Measurements from ENCODE around the gene CHRD. TPM values are rescaled to one million over a fixed set of nuclear protein-coding genes. Genes with fewer than 3 reads are reported as not detected.

The CHRD gene
- total RNA-seq, 1 donor from 2014 or later, result not detected

DNA sequence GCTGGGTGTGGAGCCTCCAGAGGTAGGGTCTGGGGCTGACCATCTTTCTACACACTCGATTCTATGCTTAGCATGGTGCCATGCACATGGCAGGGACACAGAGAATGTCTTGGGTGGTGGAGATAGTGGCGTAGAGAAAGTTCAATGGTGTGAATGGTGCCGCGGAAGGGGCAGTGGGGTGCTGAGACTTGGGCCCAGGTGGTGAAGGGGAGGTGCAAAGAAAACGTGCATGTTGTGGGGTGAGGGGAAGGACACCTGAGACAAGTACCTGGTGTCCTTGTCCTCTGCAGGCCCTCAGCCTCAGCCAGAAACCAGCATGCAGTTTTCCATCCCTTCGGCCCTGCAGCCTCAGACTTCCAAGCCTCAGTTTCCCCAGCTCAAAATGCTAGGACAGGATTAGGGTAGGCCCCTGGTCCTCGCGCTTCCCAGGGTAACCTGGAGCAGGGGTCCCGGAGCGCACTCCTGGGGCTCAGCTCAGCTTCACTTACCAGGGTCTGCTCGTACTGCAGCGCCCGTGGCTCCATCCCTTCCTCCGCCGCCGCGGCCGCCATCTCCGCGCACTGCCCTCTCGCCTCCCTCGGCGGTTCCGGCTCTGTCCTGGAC is 18.8 kb upstream of the CHRD start:
- intact Hi-C loops (cut with micrococcal nuclease), result loop anchor here (5.0 kb wide), 1 partner anchor 351 kb away; the partner anchor contains the start of gene MAGEF1

DNA sequence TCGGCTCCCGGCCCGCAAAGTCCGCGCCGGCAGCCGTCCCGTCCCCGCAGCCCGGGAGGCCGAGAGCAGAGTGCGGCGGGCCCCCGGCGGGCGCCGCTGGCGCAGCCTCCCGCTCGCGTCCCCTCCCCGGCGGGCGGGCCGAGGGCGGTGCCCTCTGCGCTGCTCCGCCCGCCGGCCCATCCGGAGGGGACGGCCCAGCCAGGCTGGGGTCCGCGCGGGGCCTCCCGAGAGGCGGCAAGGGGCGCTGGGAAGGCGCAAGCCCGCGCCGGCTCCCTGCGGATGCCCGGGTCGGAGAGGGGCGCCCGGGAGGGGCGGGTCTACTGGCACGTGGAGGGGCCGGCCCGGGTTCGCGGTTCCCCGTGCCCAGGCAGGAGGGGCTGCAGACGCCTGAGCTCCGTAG is 18.3 kb upstream of the CHRD start, which contains the start of the genes CLCN2 and POLR2H:
CLCN2 (minus strand) TSS at position 74 of the 400 bp plus-strand sequence. CDS start 126 bp downstream, outside the sequence.
POLR2H (plus strand) TSS at position 179 of the 400 bp plus-strand sequence. CDS start 1,783 bp downstream, outside the sequence.
- intact Hi-C loops (cut with micrococcal nuclease), result loop anchor here (5.0 kb wide), 1 partner anchor 351 kb away; the partner anchor contains the start of gene MAGEF1

DNA sequence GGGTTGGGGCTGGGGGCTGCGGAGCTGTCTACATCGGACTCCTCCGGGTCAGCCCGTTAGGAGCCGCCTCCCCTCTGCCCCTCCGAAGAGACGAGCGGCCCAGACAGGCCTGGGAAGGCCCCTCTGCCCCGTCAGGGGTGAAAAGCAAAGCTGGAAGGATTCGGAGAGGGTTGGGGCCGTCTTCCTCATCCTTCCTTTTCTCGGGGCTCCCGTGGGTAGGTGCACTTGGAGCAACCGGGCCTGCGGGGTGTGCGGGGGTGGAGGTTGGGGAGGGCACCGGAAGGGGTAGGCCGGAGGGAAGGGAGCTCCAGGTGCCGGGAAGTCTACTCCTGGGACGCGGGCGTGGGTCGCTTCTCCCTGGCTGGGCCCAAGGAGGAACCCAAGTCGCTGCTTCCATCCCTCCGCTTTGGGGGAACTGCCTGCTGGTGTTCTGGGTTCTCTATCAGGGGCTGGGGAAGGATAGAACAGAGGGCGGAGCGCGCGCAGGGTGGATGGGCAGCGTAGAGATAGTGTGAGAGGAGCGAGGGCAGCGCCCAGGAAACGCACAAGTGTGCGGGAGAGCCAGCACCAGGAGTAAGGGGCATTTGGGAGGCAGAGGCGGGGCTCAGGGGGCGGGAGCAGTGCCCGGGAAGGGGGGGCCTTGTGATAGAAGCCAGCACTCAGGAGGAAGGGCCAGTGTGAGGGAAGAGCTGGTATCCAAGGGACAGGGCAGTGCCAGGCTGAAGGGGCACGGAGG is 17.8 kb upstream of the CHRD start:
- intact Hi-C loops (cut with micrococcal nuclease), result loop anchor here (2.0 to 5.0 kb wide), 5 partner anchors 151 to 1569 kb away; partner anchors contain the start of genes ATP11B, MAGEF1 and PARL

DNA sequence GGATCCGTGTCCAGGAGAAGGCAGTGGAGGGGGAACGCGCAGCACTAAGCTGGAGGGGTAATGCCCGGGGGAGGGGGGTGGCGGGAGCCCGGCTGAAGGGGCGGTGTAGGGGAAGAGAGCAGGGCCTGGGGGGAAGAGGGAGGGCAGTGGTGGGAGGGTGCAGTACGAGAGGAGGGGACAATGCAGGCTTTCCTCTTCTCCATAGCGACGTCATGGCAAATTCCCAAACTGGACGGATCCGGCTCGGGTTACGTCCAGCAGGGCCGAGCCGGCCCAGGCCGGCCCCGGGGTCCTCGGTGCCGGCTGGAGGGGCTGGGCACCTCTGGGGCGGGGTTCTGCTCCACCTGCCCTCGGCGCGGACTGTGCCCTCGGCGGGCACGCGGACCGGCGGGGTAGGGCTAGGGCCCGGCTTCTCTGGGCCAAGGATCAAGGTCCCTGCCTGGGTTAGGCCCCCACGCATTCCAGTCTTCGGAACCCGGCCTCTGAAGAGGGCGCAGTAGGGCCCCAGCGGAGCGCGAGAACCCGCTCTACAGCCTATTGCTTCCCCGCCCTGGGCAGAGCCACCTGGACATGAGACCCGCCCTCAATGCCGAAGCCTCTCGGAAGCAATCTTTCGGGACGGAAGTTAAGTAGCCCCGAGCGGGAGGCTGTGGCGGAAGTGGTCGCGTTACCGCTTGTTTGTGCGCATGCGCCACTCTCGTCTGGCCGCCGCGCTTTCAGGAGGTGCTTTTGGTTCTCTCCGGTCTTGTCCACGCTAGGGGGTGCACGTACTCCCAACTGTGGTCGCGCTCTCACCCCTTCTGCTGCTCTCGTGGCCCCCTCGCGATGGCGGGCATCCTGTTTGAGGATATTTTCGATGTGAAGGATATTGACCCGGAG is 16.9 kb upstream of the CHRD start:
- intact Hi-C loops (cut with micrococcal nuclease), result loop anchor here (1.0 to 5.0 kb wide), 16 partner anchors 28 to 1570 kb away; partner anchors contain the start of genes ABCC5, ABCF3, AP2M1 and ATP11B

DNA sequence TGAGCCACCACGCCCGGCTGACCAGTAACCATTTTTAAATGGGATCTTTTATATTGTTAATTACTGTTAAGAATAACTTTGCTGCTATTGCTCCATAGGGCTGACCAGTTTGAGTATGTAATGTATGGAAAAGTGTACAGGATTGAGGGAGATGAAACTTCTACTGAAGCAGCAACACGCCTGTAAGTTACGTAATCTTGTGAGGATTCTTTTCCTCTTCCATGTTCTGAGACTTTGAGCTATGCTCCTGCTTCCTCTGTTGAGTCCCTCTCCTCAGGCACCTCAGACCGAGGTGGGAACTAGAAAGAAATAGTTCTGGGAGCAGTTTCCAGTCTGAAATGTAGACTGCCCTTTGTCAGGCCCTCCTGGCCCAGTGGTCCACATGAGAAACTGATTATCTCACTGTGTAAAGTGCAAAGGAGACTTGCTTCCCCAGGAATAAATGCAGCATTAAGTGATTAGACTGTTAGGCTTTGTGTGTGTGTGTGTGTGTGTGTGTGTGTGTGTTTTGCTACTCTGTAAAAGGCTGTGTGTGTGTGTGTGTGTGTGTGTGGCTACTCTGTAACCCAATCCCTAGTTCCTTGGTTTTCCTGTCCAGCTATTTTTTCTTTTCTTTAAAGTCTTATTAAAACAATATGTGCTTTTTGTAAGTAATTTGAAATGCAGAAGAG is 13.1 kb upstream of the CHRD start:
- intact Hi-C loops (cut with micrococcal nuclease), result no loop called here

DNA sequence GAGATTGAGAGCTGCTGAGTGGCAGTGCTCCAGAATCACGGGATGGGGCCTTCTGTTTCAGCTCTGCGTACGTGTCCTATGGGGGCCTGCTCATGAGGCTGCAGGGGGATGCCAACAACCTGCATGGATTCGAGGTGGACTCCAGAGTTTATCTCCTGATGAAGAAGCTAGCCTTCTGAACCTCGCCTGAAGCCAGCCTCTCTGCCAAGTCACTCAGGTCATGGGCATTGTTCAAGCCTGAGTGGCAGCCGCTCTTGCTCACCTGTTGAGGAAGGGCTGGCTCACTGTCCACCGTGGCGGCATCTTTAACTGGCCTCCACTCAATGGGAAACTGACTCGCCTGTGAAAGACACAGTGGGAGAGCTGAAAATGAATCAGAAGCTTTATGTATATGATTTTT is 11.7 kb upstream of the CHRD start:
- intact Hi-C loops (cut with micrococcal nuclease), result no loop called here

DNA sequence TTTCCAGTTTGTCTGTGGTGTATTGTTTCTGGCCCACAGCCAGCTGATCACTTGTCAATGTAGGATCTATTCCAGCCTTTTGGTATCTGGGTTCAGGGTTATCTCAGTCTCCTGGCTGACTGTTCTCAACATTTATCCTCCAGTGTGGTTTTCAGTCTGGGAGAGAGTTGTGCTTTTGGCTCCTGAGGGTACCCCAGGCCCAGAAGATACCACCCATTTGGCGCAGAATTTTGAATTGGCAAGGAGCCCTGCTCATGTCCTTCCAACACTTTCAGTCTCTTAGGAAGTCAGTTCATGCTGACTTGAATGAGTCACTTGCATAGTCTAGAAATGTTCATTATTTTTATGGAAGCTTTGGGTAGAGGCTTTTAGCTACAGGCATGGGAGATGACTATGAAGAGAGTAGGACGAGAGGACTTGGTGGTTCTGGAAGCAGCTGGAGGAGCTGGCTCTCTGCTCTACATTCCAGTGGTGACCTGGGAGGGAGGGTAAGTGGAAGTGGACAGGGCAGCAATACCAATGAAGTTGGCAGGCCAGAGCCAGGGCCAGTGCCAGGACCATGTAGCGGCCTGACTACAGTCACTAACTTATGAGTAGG is 11.2 kb upstream of the CHRD start:
- intact Hi-C loops (cut with micrococcal nuclease), result no loop called here

DNA sequence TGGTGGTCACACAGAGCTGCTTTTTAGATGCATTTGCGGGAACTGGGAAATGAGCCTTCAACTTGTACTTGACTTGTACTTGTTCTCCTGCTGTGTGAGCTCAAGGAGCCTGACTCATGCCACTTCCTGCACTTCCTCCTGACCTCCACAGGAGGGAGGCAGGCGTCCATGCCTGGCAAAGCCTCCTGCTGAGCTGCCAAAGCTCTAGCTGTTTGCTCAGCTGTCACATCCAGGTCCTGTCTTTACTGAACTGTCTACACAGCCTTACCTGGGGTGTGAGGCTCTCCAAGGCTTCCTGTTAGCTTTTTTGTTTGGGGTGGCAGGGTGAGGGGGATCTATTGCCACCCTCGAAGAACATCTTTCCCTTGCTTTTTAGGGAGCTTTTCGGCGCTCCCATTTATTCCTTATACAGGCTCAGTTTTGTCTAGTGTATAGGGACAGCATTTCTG is 8.3 kb upstream of the CHRD start:
- intact Hi-C loops (cut with micrococcal nuclease), result loop anchor here (1.0 to 5.0 kb wide), 5 partner anchors 47 to 406 kb away; no protein-coding TSS in a partner anchor

DNA sequence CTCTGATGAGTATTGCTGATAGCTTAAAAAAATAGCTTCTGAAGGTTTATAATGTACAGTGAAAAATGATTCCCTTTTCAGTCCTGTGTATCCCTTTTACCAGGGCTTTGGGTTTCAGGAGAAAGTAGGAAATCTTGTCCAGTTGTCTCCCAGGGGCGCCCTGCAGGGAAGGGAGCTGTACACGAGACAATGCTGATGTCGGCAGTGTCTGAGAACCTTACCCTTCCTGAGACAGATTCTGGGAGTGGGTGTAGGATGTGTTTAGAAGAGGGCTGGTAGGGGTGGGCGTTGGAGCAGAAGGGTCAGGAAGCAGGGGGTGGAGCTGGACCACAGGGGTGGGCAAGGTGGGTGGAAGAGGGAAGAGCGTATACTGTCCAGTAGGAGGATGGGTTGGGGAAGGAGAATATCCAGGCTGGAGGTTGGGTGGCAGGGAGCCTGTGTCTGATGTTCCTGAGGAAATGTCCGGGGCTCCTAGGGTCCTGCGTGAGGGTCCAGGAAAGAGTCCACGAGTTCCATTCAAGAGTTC is 7.5 kb upstream of the CHRD start:
- intact Hi-C loops (cut with micrococcal nuclease), result loop anchor here (5.0 kb wide), 1 partner anchor 405 kb away; no protein-coding TSS in a partner anchor

DNA sequence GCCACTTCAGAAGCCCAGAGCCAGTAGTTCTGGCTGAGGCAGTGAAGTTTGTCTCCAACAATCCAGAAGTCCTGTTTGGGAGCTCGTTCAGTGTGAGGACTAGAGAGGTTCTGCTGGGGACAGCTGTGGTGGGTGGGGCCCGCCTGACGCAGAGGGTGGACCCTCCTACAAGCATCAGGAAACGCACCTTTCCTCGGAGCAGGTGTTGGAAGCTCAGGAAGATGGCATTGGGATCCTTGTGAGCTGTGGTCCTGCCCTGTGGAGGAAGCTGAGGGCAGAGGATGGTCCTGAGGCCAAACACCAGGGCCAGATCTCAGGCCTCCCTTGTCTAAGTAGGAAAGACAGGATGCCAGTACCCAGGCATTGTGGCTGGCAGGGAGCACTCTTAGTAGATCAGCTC is 6.9 kb upstream of the CHRD start:
- intact Hi-C loops (cut with micrococcal nuclease), result loop anchor here (5.0 kb wide), 1 partner anchor 404 kb away; no protein-coding TSS in a partner anchor

DNA sequence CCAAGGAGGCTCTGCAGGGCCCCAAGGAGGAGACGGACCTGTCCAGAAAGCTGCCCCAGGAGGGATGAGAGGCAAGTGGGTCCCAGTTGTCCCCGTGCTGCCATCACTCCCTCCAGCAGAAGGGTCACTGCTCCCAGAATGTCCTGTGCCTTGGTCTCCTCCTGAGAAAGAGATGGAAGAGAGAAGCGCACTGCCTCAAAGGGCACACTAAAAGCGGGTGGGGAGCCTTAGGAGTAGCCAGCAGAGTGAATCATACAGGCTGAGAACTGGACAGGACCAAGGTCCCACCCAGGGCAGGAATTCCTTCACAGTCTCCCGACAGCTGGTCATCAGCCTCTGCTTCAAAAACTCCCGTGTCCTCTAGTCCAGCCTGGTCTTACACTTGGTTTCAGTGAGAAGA is 6.4 kb upstream of the CHRD start:
- intact Hi-C loops (cut with micrococcal nuclease), result loop anchor here (5.0 kb wide), 1 partner anchor 404 kb away; no protein-coding TSS in a partner anchor

DNA sequence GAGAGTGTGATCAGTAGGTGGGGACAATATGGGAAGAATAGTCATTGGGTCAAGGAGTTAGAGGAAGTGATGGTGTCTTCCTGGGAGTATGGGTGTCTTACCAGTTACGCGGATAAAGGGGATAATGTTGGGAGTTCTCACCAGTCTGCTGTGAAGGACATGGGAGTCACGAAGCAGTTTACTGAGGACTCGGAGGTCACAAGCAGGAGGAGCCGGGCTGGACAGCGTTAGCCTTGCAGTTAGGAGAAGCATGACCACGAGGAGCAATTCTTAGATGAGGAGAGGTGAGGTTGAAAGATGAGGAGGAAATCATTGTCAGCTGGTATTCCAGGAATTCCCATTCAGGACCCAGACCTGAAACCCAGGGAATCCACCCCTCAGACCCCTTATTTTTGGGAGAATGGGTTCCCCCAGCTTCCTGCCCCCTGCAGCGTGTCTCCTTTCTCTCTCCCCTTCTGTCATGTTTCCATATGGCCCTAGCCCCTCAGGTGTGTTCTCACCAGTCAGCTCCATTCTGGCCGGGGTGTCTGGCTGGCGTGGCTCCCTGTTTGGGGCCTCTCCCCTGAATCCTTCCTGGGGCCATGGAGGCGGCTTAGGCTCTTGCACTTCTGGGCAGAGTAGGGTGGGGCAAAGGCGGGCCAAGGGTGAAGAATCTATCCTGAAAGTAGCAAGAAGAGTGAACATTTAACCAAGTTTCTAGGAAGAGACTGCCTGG is 4.0 kb upstream of the CHRD start:
- intact Hi-C loops (cut with micrococcal nuclease), result no loop called here

DNA sequence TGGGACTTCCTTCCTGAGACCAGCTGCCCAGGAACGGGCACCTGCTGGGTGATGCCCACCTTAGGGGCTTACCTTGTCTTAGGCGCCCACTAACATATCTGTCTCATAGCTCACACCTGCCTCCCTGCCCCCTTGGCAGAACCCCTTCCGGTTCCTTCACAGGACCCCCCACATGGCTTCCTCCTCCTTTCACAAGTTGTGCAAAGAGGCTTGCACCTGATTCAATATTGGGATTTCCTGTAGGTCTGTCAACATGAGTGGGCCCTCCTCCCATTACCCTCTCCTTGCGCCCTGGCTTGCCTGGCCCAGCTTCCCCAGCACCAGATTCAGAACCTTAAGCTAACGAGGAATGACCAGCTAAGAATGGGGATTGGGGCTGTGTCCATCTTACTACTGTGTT is 2.5 kb upstream of the CHRD start:
- intact Hi-C loops (cut with micrococcal nuclease), result no loop called here

DNA sequence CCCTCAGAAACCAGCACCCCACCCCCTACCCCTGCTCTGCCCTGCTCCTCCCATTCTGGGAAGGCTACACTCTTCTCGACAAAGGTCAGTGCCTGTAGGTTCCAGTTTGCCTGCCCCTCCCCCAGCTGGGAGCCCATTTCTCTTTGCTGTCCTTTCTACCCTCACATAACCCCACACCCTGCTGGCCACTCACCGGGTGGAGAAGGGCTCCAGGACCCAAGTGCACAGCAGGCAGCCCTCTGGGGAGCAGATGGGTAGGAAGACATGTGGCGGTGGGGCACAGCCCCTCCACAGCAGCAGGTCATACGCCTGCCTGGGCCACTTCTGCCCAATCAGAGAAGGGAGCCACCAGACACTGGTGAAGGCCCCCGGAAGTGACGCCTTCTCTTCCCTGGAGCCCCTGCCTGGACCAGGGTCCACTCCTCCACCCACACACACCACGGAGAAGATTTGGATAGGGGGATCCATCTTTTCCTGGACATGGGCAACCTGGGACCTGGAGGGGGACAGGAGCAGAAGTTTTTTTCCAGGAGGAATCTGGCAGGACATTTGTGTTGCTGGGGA is 1.9 kb upstream of the CHRD start, which contains the start of gene THPO:
THPO (minus strand) TSS at position 326 of the 564 bp plus-strand sequence. CDS start 1,948 bp downstream, outside the sequence.
- intact Hi-C loops (cut with micrococcal nuclease), result no loop called here

DNA sequence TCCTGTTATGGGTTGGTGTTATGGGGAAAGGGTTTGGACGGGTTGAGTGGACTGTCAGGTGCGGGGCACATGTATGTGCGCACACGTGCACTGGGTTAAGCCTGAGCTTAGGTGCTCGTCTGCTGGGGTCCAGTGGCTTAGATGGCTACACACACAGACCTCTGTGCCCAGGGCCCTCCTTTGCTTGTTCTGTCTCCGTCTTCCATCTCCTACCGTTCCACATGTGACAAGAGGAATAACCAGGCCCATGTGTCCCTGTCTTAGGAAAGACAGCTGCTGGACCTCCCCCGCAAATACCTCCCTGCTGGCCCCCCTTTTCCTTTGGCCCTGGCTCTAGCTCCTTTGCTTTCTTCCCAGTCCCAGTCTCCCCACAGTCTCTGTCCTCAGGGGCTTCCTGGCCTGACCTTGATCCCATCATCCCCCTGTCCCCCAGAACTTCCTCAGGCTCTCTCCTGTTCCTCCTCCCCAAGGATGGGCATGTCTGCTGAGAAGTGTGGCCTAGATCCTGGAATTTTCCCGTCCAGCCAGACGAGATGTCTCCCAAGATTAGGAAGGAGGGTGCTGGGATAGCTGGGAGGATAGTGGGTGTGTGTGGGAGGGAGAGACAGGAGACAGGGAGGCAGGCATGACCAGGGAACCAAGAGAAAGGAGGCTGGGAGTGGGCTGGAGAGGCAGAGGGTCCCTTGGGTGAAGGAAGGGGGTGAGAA is 1.1 kb upstream of the CHRD start:
- intact Hi-C loops (cut with micrococcal nuclease), result no loop called here

DNA sequence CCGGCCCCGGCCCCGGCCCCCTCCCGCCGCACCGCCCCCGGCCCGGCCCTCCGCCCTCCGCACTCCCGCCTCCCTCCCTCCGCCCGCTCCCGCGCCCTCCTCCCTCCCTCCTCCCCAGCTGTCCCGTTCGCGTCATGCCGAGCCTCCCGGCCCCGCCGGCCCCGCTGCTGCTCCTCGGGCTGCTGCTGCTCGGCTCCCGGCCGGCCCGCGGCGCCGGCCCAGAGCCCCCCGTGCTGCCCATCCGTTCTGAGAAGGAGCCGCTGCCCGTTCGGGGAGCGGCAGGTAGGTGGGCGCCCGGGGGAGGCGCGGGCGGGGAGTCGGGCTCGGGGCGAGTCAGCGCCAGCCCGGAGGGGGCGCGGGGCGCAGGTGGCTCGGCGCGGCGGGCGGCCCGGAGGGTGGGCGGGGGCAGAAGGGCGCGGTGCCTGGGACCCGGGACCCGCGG is 352 bp downstream of the CHRD start:
- intact Hi-C loops (cut with micrococcal nuclease), result no loop called here

DNA sequence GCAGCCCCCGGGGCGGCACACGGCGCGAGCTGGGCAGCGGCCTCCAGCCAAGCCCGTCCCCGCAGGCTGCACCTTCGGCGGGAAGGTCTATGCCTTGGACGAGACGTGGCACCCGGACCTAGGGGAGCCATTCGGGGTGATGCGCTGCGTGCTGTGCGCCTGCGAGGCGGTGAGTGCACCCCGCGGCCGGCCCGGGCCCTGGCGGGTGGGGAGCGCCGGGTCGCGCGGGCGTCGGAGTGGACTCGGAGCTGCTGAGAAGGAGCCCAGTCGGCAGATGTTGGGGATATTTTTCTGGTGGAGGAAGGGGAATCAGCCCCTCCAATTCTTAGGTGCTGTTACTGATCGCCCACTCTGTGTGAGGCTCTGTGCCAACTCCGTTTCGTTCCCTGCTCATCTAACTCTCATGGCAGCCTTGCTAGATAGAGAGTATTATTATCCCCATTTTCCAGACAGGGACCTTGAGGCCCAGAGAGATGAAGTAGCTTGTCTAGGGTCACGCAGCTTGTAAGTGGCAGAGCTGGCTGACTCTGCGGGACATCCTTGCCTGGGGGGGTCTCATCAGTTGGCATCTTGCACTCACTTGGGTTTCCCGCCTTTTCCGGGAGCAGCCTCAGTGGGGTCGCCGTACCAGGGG is 890 bp downstream of the CHRD start:
- intact Hi-C loops (cut with micrococcal nuclease), result no loop called here
